Retinal pigment epithelial cell (primary cell): ENCODE results near the gene CCDC107.
"Not testable (repeated sequence)": the region's sequence is repeated elsewhere in the genome, so short reads cannot be mapped to it uniquely, and the experiment has no call there.

Experiments
- DNase-seq: peaks from one replicate; pipeline ENCODE4 v3.0.0-alpha.2; 2010; ENCODE audit warnings: low read depth
- H3K4me3 ChIP-seq: 2 replicates; pipeline ENCODE4 v1.5.1; 2011; ENCODE audit warnings: mild to moderate bottlenecking, low read length, control low read depth, moderate library complexity
- CTCF ChIP-seq: conservative IDR thresholded peaks from 2 replicates; pipeline ENCODE4 v1.5.1; 2011; ENCODE audit warnings: low read depth, low read length, control low read depth, inconsistent platforms

The CCDC107 gene

GRCh38 chr9:35643046-35643445 lies 15.0 kb upstream of the CCDC107 start:
- no peak for DNase-seq
- no peak for TF ChIP-seq CTCF
- H3K4me3 ChIP-seq: no peak overlapping the region

- not testable (repeated sequence) for DNase-seq
- peak overlapping the region; percentile 75 for H3K4me3 ChIP-seq
Observed at GRCh38 chr9:35645736-35646135, 12.4 kb upstream of the CCDC107 start.

- peak overlapping the region; percentile 75 for H3K4me3 ChIP-seq
- DNase-seq: no peak
- peak; percentile 13 for TF ChIP-seq CTCF
Observed at GRCh38 chr9:35646153-35646532, 11.9 kb upstream of the CCDC107 start.

GRCh38 chr9:35646533-35647265 lies 11.4 kb upstream of the CCDC107 start:
- no peak for DNase-seq
- peak overlapping the region; percentile 75 for H3K4me3 ChIP-seq

GRCh38 chr9:35649431-35650340 lies 8.4 kb upstream of the CCDC107 start:
- DNase-seq: no peak
- H3K4me3 ChIP-seq: no peak overlapping the region
- no peak for TF ChIP-seq CTCF

More at GRCh38 chr9:35646533-35647265, 11.4 kb upstream of the CCDC107 start:
- TF ChIP-seq CTCF: peak; percentile 83

- no peak within 1 kb of the TSS for H3K4me3 ChIP-seq
- DNase-seq: no peak
- no peak for TF ChIP-seq CTCF
Observed at GRCh38 chr9:35650341-35651158, 7.5 kb upstream of the CCDC107 start, which contains the start of gene SIT1. Gene SIT1, minus strand, starts transcription at chr9:35650931. Its CDS starts 78 bp downstream, at chr9:35650853.
